Nucleus accumbens (tissue), 56 donors: ENCODE data around the gene AKT1S1.
"Not testable (repeated sequence)": the region's sequence is repeated elsewhere in the genome, so short reads cannot be mapped to it uniquely, and the experiment has no call there.

Experiments used
- DNase-seq, 56 donors: peaks; one replicate each; lab custom pipeline; 2025; lab: John Stamatoyannopoulos, UW

AKT1S1 gene

DNA sequence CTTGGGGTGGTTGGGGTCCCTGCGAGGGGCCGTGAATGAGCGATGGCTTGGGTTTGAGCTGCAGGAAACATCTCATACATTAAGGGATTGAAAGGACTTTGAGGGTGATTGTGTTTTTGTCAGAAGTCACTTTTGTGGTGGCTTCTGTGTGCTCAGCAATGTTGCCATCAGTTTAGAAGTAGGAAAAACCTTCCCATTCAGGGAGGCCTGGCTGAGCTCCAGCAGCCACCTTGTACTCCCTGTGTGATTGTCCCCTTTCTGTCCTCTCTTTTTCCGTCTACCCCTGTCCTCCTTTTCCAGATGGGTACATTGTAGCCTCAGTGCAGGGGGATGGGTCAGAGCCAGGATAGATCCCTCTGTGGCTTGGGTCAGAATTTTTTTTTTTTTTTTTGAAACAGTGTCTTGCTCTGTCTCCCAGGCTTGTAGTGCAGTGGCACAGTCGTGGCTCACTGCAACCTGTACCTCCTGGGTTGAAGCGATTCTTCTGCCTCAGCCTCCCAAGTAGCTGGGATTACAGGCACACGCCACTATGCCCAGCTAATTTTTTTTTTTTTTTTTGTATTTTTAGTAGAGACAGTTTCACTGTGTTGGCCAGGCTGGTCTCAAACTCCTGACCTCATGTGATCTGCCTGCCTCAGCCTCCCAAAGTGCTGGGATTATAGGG, 57.6 kb downstream of the AKT1S1 start:
- DNase-seq = not testable (repeated sequence)
